Parathyroid adenoma (tissue), 2 donors: ENCODE data around the gene RIC3.

Experiments
- H2AFZ ChIP-seq: fragments of 300-600 bp; sonication (generic); one replicate; pipeline ENCODE4 v1.7.0; 2017; ENCODE audit warnings: antibody characterized with exemption, mild to moderate bottlenecking
- H3K27ac ChIP-seq: fragments of 300-600 bp; sonication (generic); one replicate; pipeline ENCODE4 v1.7.0; 2017
- H3K27me3 ChIP-seq: fragments of 300-600 bp; sonication (generic); one replicate; pipeline ENCODE4 v1.7.0; 2017; ENCODE audit warnings: low read length; ENCODE audit not compliant: control insufficient read depth, insufficient read depth
- H3K36me3 ChIP-seq: fragments of 300-600 bp; sonication (generic); one replicate; pipeline ENCODE4 v1.7.0; 2017; ENCODE audit warnings: low read length; ENCODE audit not compliant: control insufficient read depth, insufficient read depth
- H3K4me1 ChIP-seq: fragments of 300-600 bp; sonication (generic); one replicate; pipeline ENCODE4 v1.7.0; 2017; ENCODE audit warnings: control low read depth
- H3K4me2 ChIP-seq: fragments of 300-600 bp; sonication (generic); one replicate; pipeline ENCODE4 v1.7.0; 2017; ENCODE audit warnings: low read length
- H3K4me3 ChIP-seq: fragments of 300-600 bp; sonication (generic); one replicate; pipeline ENCODE4 v1.7.0; 2017; ENCODE audit warnings: low read depth, low read length
- H3K79me2 ChIP-seq: fragments of 300-600 bp; sonication (generic); one replicate; pipeline ENCODE4 v1.7.0; 2017; ENCODE audit warnings: control low read depth
- H3K9ac ChIP-seq: fragments of 300-600 bp; sonication (generic); one replicate; pipeline ENCODE4 v1.7.0; 2017; ENCODE audit warnings: mild to moderate bottlenecking
- H3K9me3 ChIP-seq: fragments of 300-600 bp; sonication (generic); one replicate; pipeline ENCODE4 v1.7.0; 2017; ENCODE audit warnings: low read length; ENCODE audit not compliant: control insufficient read depth
- CTCF ChIP-seq: fragments of 300-600 bp; sonication (generic); IDR thresholded peaks from one replicate; pipeline ENCODE4 v1.7.0; 2017; ENCODE audit warnings: antibody characterized with exemption, mild to moderate bottlenecking
- donor health status: primary hyperparathyroidism.

The RIC3 gene

GRCh38 chr11:8099291-8099899, 69.4 kb downstream of the RIC3 start:
- Histone ChIP-seq H3K79me2 (no peaks in the 10 kb centered on the region), H3K9me3 (no peaks in the 10 kb centered on the region), H2AFZ (no peak overlapping the region), H3K36me3 (no peaks in the 10 kb centered on the region), H3K9ac (no peak overlapping the region), H3K4me1 (peaks cover 13% of the 10 kb centered on the region), H3K4me2 (no peak overlapping the region), H3K27me3 (no peaks in the 10 kb centered on the region), H3K4me3 (no peak overlapping the region), H3K27ac (no peak overlapping the region)
- peak; percentile 65 for TF ChIP-seq CTCF

GRCh38 chr11:8098879-8099278, 69.9 kb downstream of the RIC3 start:
- Histone ChIP-seq H3K27ac (no peak overlapping the region), H2AFZ (no peak overlapping the region), H3K36me3 (no peaks in the 10 kb centered on the region), H3K27me3 (no peaks in the 10 kb centered on the region), H3K9me3 (no peaks in the 10 kb centered on the region), H3K4me1 (peaks cover 14% of the 10 kb centered on the region), H3K79me2 (no peaks in the 10 kb centered on the region), H3K9ac (no peak overlapping the region), H3K4me2 (no peak overlapping the region), H3K4me3 (no peak overlapping the region)
- no peak for TF ChIP-seq CTCF

GRCh38 chr11:8098361-8098760, 70.5 kb downstream of the RIC3 start:
- Histone ChIP-seq H2AFZ (no peak overlapping the region), H3K9me3 (no peaks in the 10 kb centered on the region), H3K27ac (no peak overlapping the region), H3K4me1 (peaks cover 14% of the 10 kb centered on the region), H3K9ac (no peak overlapping the region), H3K4me3 (no peak overlapping the region), H3K4me2 (no peak overlapping the region), H3K79me2 (no peaks in the 10 kb centered on the region), H3K36me3 (no peaks in the 10 kb centered on the region), H3K27me3 (no peaks in the 10 kb centered on the region)
- no peak for TF ChIP-seq CTCF

- Histone ChIP-seq H3K27ac (no peak overlapping the region), H3K27me3 (no peaks in the 10 kb centered on the region), H3K4me1 (peaks cover 15% of the 10 kb centered on the region), H3K4me3 (no peak overlapping the region), H3K79me2 (no peaks in the 10 kb centered on the region), H3K4me2 (no peak overlapping the region), H2AFZ (no peak overlapping the region), H3K9ac (no peak overlapping the region), H3K9me3 (no peaks in the 10 kb centered on the region), H3K36me3 (no peaks in the 10 kb centered on the region)
- no peak for TF ChIP-seq CTCF
These were observed 70.9 kb downstream of the RIC3 start for GRCh38 chr11:8097926-8098325.

- H3K36me3 ChIP-seq: no peaks in the 10 kb centered on the region
- no peak overlapping the region for H2AFZ ChIP-seq
- no peak for TF ChIP-seq CTCF
- H3K9me3 ChIP-seq: no peaks in the 10 kb centered on the region
- H3K9ac ChIP-seq: no peak overlapping the region
- H3K27me3 ChIP-seq: no peaks in the 10 kb centered on the region
- H3K27ac ChIP-seq: no peak overlapping the region
- H3K4me3 ChIP-seq: no peak overlapping the region
- H3K4me1 ChIP-seq: peaks cover 20% of the 10 kb centered on the region
- no peaks in the 10 kb centered on the region for H3K79me2 ChIP-seq
- no peak overlapping the region for H3K4me2 ChIP-seq
These were observed 71.4 kb downstream of the RIC3 start for GRCh38 chr11:8097468-8097867.
